SW480 (cell line): Measurements from ENCODE around the gene C19orf33.
"Not testable (repeated sequence)": the region's sequence is repeated elsewhere in the genome, so short reads cannot be mapped to it uniquely, and the experiment has no call there.

Experiments used
- DNase-seq: peaks from one replicate; pipeline ENCODE4 v3.0.0-alpha.2; 2016; ENCODE audit warnings: low spot score

C19orf33 gene

GRCh38 chr19:38339011-38339410, 35.0 kb downstream of the C19orf33 start:
- not testable (repeated sequence) for DNase-seq

GRCh38 chr19:38340927-38341326, 36.9 kb downstream of the C19orf33 start:
- DNase-seq: no peak

GRCh38 chr19:38346837-38347236, 42.8 kb downstream of the C19orf33 start:
- DNase-seq: no peak

DNA sequence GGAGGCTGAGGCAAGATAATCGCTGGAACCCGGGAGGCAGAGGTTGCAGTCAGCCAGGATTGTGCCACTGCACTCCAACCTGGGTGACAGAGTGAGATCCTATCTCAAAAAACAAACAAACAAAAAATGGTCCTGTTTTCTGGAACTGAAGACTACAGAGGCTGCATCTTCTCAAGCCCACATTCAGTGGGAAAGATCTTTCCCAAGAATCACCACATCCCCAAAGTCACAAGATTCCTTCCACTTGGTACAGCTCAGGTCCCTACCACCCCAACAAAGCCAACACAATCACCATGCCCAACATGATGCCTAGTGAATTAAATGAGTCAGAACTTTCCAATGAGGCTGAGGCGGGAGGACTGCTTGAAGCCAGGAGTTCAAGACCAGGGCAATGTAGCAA, 46.8 kb downstream of the C19orf33 start:
- DNase-seq: no peak

- no peak for DNase-seq
Observed at GRCh38 chr19:38351865-38352395, 47.9 kb downstream of the C19orf33 start.

GRCh38 chr19:38352611-38353010, 48.6 kb downstream of the C19orf33 start:
- no peak for DNase-seq
